Thoracic aorta (tissue), 2 donors: ENCODE data around the gene PSMD5. TPM values are rescaled to one million over a fixed set of nuclear protein-coding genes. Genes with fewer than 3 reads are reported as not detected.

Experiments used
- ATAC-seq: fragments of 150-250 bp; one replicate; pipeline ENCODE4 v1.8.0; 2017; ENCODE audit warnings: low read depth; ENCODE audit not compliant: insufficient number of reproducible peaks, low FRiP score
- DNase-seq: peaks from one replicate; pipeline ENCODE4 v3.0.0-alpha.2; 2020; ENCODE audit warnings: low spot score
- H3K27ac ChIP-seq, 2 donors: fragments of 200-600 bp; sonication (generic); 1 replicate in 1 of 2; 2 replicates in 1 of 2; pipeline ENCODE4 v1.5.1; 2016; ENCODE audit warnings: mild to moderate bottlenecking in 2 of 2, moderate library complexity in 2 of 2
- H3K27me3 ChIP-seq: fragments of 200-600 bp; sonication (generic); replicated peaks from 2 replicates; pipeline ENCODE4 v1.6.0; 2016; ENCODE audit warnings: mild to moderate bottlenecking; ENCODE audit not compliant: insufficient read depth
- H3K36me3 ChIP-seq: fragments of 200-600 bp; sonication (generic); one replicate; pipeline ENCODE4 v1.5.1; 2016
- H3K4me1 ChIP-seq, 2 donors: fragments of 200-600 bp; sonication (generic); 1 replicate in 1 of 2; 2 replicates in 1 of 2; pipeline versions ENCODE4 v1.5.1 to v1.6.0; 2016; ENCODE audit warnings: low read depth in 2 of 2, mild to moderate bottlenecking in 1 of 2; ENCODE audit not compliant: control insufficient read depth in 1 of 2
- H3K4me3 ChIP-seq: fragments of 200-600 bp; sonication (generic); 2 replicates; pipeline ENCODE4 v1.5.1; 2016; ENCODE audit warnings: mild to moderate bottlenecking
- H3K9me3 ChIP-seq: fragments of 200-600 bp; sonication (generic); 2 replicates; pipeline ENCODE4 v1.5.1; 2016
- total RNA-seq, 2 donors: library from RNA; depleted of rRNA; stranded (reverse); fragments of >200 nt; gene quantifications; one replicate each; pipeline versions ENCODE4 v1.1.0 to v1.2.3, GENCODE V29; 2016
- TF ChIP-seq, protein P1 (sequence below): fragments of 200-600 bp; sonication (generic); IDR thresholded peaks from one replicate; pipeline ENCODE4 v1.5.1; 2019; ENCODE audit warnings: antibody characterized with exemption

Gene PSMD5
- total RNA-seq, 2 donors from 2014 or later = 19.4 to 55.7 TPM

DNA sequence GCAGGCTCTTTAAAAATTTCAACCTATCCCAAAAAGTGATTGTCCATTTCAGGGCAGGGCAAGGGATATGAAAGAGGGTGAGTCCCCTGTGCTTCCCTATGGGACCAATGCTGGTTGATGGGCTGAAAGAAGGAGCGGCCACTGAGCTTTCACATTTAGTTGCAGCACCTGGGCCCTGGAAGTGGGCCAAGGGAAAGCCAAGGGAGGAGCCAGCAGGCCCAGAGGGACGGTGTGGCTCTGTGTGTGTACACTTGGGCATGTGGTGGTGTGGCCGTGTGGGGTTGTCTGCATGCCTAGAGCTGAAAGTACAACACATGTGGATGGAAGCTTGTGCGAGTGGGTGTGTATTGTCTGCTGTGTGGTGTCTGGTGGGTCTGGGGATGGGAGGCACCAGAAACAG, 14.0 kb upstream of the PSMD5 start:
- no peak for ATAC-seq
- H3K27ac ChIP-seq = peak overlapping the region in 1 of 2 donors; percentile 40
- DNase-seq = no peak
- no peaks in the 10 kb centered on the region for H3K4me1 ChIP-seq
- TF ChIP-seq, protein P1, sequence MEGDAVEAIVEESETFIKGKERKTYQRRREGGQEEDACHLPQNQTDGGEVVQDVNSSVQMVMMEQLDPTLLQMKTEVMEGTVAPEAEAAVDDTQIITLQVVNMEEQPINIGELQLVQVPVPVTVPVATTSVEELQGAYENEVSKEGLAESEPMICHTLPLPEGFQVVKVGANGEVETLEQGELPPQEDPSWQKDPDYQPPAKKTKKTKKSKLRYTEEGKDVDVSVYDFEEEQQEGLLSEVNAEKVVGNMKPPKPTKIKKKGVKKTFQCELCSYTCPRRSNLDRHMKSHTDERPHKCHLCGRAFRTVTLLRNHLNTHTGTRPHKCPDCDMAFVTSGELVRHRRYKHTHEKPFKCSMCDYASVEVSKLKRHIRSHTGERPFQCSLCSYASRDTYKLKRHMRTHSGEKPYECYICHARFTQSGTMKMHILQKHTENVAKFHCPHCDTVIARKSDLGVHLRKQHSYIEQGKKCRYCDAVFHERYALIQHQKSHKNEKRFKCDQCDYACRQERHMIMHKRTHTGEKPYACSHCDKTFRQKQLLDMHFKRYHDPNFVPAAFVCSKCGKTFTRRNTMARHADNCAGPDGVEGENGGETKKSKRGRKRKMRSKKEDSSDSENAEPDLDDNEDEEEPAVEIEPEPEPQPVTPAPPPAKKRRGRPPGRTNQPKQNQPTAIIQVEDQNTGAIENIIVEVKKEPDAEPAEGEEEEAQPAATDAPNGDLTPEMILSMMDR = no peak
- no peak overlapping the region for H3K4me3 ChIP-seq
- H3K27me3 ChIP-seq = no peaks in the 10 kb centered on the region
- H3K36me3 ChIP-seq = peaks cover 37% of the 10 kb centered on the region
- no peaks in the 10 kb centered on the region for H3K9me3 ChIP-seq

DNA sequence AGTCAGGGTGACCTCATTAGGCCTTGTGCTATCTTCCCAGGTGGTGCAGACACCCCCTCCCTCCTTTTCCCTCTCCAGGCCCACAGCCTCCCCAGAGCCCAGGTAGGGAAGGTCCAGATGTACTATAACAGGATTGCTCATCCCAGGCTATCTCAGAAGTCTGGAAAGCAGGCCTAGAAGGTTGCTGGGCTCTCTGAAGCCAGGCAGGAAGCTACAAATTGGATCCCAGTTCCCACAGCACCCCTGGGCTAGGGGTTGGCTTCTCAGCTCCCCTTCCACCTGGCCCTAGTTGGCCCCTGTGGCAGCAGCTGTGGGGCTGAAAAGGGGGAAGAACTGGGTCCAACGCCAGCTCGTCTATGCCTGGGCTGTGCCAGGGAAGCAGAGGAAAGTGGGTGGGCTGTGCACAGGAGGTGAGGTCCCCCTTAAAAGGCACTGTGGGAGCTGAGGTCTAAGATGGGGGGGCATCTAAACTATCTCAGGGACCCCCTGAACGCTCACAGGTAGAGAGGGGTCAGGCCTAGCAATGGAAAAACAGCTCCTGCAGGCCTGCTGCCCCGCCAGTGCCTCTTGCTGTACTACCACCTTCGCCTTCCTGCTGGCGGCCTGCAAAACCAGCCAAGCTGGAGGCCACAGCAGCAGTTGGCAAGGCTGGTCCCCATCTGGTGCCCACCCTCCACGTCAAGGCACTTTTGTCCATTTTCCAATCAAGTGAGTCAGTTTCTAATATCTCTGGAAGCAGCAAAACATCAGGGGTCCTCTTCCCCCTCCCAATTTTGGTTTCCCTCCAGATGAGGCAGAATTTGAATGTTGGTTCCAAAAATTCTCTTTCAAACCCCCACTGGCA, 13.3 kb upstream of the PSMD5 start:
- TF ChIP-seq, protein P1 = no peak
- H3K27ac ChIP-seq = peak overlapping the region in 1 of 2 donors; percentile 40
- no peak for ATAC-seq
- no peaks in the 10 kb centered on the region for H3K4me1 ChIP-seq
- H3K27me3 ChIP-seq = no peaks in the 10 kb centered on the region
- H3K36me3 ChIP-seq = peaks cover 32% of the 10 kb centered on the region
- no peak for DNase-seq
- no peaks in the 10 kb centered on the region for H3K9me3 ChIP-seq
- no peak overlapping the region for H3K4me3 ChIP-seq

DNA sequence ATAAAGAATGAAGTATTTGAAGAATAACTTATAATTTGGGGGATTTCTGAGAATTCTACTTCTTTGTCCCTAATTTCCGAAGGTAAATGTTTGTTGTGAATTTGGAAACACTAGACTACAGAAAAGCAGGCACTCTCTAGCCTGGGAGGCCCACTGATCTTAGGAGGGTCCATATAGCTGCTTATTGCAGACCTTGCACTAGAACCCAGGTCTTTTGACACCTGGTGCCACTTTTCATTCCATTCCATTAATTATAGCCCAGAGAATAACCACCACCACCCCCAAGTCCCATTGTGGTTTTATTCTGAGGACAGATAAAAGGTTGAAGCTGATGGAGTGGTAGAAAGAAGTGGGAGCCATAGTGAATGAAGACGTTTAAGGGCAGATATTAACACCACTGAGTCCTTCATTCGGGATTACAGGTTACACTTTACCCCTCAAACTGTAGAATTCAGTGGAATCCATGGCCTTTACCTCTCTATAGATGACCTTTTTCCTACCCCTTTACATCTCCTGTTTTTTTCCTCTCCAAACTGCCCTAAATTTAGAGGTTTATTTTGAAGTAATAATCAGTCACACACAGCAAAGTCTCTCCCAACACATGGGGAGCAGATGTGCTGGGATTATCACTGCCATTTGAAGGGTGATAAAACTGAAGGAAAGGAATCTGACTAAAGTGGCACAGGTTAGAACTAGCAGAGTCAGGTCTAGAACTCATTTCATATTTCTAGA, 12.0 kb upstream of the PSMD5 start:
- no peak overlapping the region for H3K27ac ChIP-seq
- peaks cover 21% of the 10 kb centered on the region for H3K36me3 ChIP-seq
- H3K27me3 ChIP-seq = no peaks in the 10 kb centered on the region
- no peak overlapping the region for H3K4me3 ChIP-seq
- TF ChIP-seq, protein P1 = no peak
- ATAC-seq (no peak), DNase-seq (no peak)
- H3K9me3 ChIP-seq = no peaks in the 10 kb centered on the region
- H3K4me1 ChIP-seq = no peaks in the 10 kb centered on the region

DNA sequence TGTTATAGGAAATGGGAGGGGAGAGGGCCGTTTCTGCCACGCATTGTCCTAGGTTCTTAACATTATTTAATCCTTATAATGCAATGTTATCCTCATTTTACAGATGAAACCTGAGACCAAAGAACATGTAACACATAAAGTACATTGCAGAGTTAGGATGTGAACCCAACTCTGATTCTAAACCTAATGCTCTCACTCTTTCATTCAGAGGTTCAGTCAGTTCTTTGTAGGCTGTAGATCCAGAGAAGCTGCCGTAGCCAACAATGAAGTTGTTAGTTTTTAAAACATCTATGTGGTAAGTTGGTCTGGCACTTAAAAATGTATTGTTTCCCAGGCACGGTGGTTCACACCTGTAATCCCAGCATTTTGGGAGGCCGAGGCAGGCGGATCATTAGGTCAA, 10.5 kb upstream of the PSMD5 start:
- Histone ChIP-seq H3K27me3 (no peaks in the 10 kb centered on the region), H3K9me3 (no peaks in the 10 kb centered on the region), H3K36me3 (peaks cover 14% of the 10 kb centered on the region), H3K27ac (no peak overlapping the region), H3K4me1 (no peaks in the 10 kb centered on the region), H3K4me3 (no peak overlapping the region)
- no peak for ATAC-seq
- TF ChIP-seq, protein P1 = no peak
- no peak for DNase-seq

DNA sequence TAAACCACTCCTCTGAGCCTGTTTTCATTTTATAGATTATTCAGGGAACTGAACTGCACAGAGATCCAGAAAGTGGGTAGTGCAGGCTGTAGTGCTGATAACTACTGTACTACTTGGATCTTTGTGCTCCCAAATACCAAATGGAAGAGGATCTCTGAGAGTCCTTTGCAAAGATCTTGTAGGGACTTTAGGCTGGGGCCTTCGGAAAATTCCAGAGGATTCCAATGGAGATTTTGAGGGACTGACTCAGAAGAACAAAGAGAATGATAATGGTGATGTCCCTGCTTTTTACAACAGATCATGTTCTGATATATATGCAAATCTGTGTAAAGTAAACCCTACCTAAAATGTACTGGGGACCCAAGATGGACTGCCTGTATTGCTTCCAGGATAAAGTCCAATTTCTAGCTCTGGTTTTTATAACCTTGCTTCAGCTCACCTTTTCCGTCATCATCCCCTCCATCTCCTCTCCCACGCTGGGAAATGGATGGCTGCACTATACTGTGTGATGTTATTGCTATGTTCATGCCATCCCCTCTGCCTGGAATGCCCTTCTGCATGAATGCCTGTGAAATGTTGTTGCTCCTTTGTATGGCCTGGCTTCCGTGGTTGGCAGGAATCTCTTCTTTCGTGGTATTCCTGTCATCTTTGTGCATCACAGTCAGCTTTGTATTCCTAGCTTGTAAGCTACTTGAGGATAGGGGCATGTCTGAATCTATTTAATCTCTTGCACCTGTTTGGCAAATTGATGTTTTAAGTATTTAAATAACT, 9.7 kb upstream of the PSMD5 start:
- H3K9me3 ChIP-seq = no peaks in the 10 kb centered on the region
- no peak overlapping the region for H3K4me3 ChIP-seq
- H3K4me1 ChIP-seq = no peaks in the 10 kb centered on the region
- no peak overlapping the region for H3K27ac ChIP-seq
- peaks cover 6% of the 10 kb centered on the region for H3K36me3 ChIP-seq
- TF ChIP-seq, protein P1 = no peak
- no peaks in the 10 kb centered on the region for H3K27me3 ChIP-seq
- no peak for DNase-seq
- ATAC-seq = no peak
